ENCODE data around the gene MAP2K5.

GRCh38 chr15:67564021-67564967 lies 21.8 kb downstream of the MAP2K5 start:
- TF ChIP-seq POLR2A (conservative IDR thresholded peaks at IDR 0.05) (no peak), NR4A1 (CRISPR knock-in tag; IDR thresholded peaks at IDR 0.05) (no peak), NR4A1 (tag; IDR thresholded peaks at IDR 0.05) (no peak), CTCF (IDR thresholded peaks at IDR 0.05 in 2 of 3, conservative IDR thresholded peaks at IDR 0.05 in 1 of 3; ENCODE audit: insufficient read depth in 2 of 3, low read depth in 1 of 3, low read length in 3 of 3) (no peak), JUN (IDR thresholded peaks at IDR 0.05; ENCODE audit: borderline replicate concordance, low read depth, low read length) (no peak), JUN (CRISPR knock-in tag; IDR thresholded peaks at IDR 0.05; ENCODE audit: borderline replicate concordance) (no peak), HDAC2 (IDR thresholded peaks at IDR 0.05) (no peak), RCOR1 (IDR thresholded peaks at IDR 0.05; ENCODE audit: borderline replicate concordance in 1 of 2, low read depth in 2 of 2, low read length in 2 of 2) (no peak), EP400 (IDR thresholded peaks at IDR 0.05) (no peak), SRSF9 (IDR thresholded peaks at IDR 0.05; ENCODE audit: borderline replicate concordance, low read depth, low read length) (no peak), FOXA3 (CRISPR knock-in tag; conservative IDR thresholded peaks at IDR 0.05 in 1 of 2, IDR thresholded peaks at IDR 0.05 in 1 of 2) (no peak), RFX5 (IDR thresholded peaks at IDR 0.05; ENCODE audit: low read depth, low read length) (no peak), EZH2 (IDR thresholded peaks at IDR 0.05; ENCODE audit: borderline replicate concordance, low read depth, low read length) (no peak), ZNF12 (CRISPR knock-in tag; IDR thresholded peaks at IDR 0.05) (no peak), TEAD1 (CRISPR knock-in tag; IDR thresholded peaks at IDR 0.05) (no peak)
